Nephron progenitor cell (in vitro differentiated cells): ENCODE measurements around the gene GALNT14.

Source experiments
- DNase-seq: peaks from one replicate; pipeline ENCODE4 v3.0.0; 2021
- H3K27ac Mint-ChIP-seq: 2 replicates; pipeline ENCODE4 v1.8.0; 2021; ENCODE audit warnings: mild to moderate bottlenecking, moderate library complexity, mixed read lengths
- H3K27me3 Mint-ChIP-seq: 2 replicates; pipeline ENCODE4 v1.8.0; 2021; ENCODE audit warnings: mild to moderate bottlenecking, low read depth, mixed read lengths; ENCODE audit not compliant: poor library complexity
- H3K36me3 Mint-ChIP-seq: 2 replicates; pipeline ENCODE4 v1.8.0; 2021; ENCODE audit warnings: low read depth, mixed read lengths
- H3K4me1 Mint-ChIP-seq: 2 replicates; pipeline ENCODE4 v1.8.0; 2021; ENCODE audit warnings: mixed read lengths
- H3K4me3 Mint-ChIP-seq: 2 replicates; pipeline ENCODE4 v1.8.0; 2021; ENCODE audit warnings: mild to moderate bottlenecking, moderate library complexity, mixed read lengths
- H3K9me3 Mint-ChIP-seq: 2 replicates; pipeline ENCODE4 v1.8.0; 2021; ENCODE audit warnings: mild to moderate bottlenecking, moderate library complexity, mixed read lengths
- CTCF ChIP-seq: fragments of 200-600 bp; sonication (generic); IDR thresholded peaks from 2 replicates; pipeline ENCODE4 v1.5.0; 2021; ENCODE audit warnings: antibody characterized with exemption

GALNT14 gene

GRCh38 chr2:31113765-31114164 lies 24.5 kb downstream of the GALNT14 start:
- Mint-ChIP-seq H3K4me1 (no peaks in the 10 kb centered on the region), H3K27ac (no peak overlapping the region), H3K27me3 (peaks cover 4% of the 10 kb centered on the region), H3K9me3 (peaks cover 23% of the 10 kb centered on the region), H3K36me3 (peaks cover 16% of the 10 kb centered on the region), H3K4me3 (no peak overlapping the region)
- DNase-seq: no peak
- no peak for TF ChIP-seq CTCF

- H3K9me3 Mint-ChIP-seq: peaks cover 23% of the 10 kb centered on the region
- H3K4me3 Mint-ChIP-seq: no peak overlapping the region
- no peaks in the 10 kb centered on the region for H3K4me1 Mint-ChIP-seq
- TF ChIP-seq CTCF: no peak
- peaks cover 4% of the 10 kb centered on the region for H3K27me3 Mint-ChIP-seq
- DNase-seq: no peak
- H3K27ac Mint-ChIP-seq: no peak overlapping the region
- peaks cover 16% of the 10 kb centered on the region for H3K36me3 Mint-ChIP-seq
Measured at GRCh38 chr2:31112544-31112943, 25.7 kb downstream of the GALNT14 start.

- TF ChIP-seq CTCF: no peak
- no peak overlapping the region for H3K4me3 Mint-ChIP-seq
- H3K4me1 Mint-ChIP-seq: no peaks in the 10 kb centered on the region
- H3K27ac Mint-ChIP-seq: no peak overlapping the region
- DNase-seq: no peak
- peaks cover 23% of the 10 kb centered on the region for H3K9me3 Mint-ChIP-seq
- peaks cover 16% of the 10 kb centered on the region for H3K36me3 Mint-ChIP-seq
- peaks cover 7% of the 10 kb centered on the region for H3K27me3 Mint-ChIP-seq
Measured at GRCh38 chr2:31110998-31111397, 27.2 kb downstream of the GALNT14 start.

- no peak for TF ChIP-seq CTCF
- H3K27me3 Mint-ChIP-seq: peaks cover 7% of the 10 kb centered on the region
- H3K4me1 Mint-ChIP-seq: no peaks in the 10 kb centered on the region
- no peak overlapping the region for H3K27ac Mint-ChIP-seq
- H3K4me3 Mint-ChIP-seq: no peak overlapping the region
- H3K9me3 Mint-ChIP-seq: peaks cover 22% of the 10 kb centered on the region
- peaks cover 16% of the 10 kb centered on the region for H3K36me3 Mint-ChIP-seq
- DNase-seq: no peak
Measured at GRCh38 chr2:31110431-31110830, 27.8 kb downstream of the GALNT14 start.

- Mint-ChIP-seq H3K4me1 (no peaks in the 10 kb centered on the region), H3K27me3 (peaks cover 4% of the 10 kb centered on the region), H3K27ac (no peak overlapping the region), H3K36me3 (peaks cover 16% of the 10 kb centered on the region), H3K9me3 (peaks cover 18% of the 10 kb centered on the region), H3K4me3 (no peak overlapping the region)
- no peak for TF ChIP-seq CTCF
- DNase-seq: no peak
Measured at GRCh38 chr2:31109633-31110192, 28.5 kb downstream of the GALNT14 start.

- Mint-ChIP-seq H3K4me3 (no peak overlapping the region), H3K36me3 (peaks cover 7% of the 10 kb centered on the region), H3K9me3 (peaks cover 8% of the 10 kb centered on the region), H3K27me3 (peaks cover 3% of the 10 kb centered on the region), H3K27ac (no peak overlapping the region), H3K4me1 (no peaks in the 10 kb centered on the region)
- no peak for TF ChIP-seq CTCF
- DNase-seq: no peak
Measured at GRCh38 chr2:31108561-31109286, 29.5 kb downstream of the GALNT14 start.
